Stimulated activated naive B cell treated with anti-CD40 and anti-IgM and Interleukin-4, amounts not matched to agents 10 μg/mL and 1 μg/mL and 100 μg/mL, for 72 hours (primary cell): ENCODE results near the gene NET1.
A peak's percentile ranks its signal among the peaks of the same experiment; 100 is the strongest.

Experiments used
- ATAC-seq, 2 donors: fragments of 150-1000 bp; cut with Tn5 transposase; replicated peaks; 2 replicates each; pipeline ENCODE4 v1.10.0; 2021; ENCODE audit warnings: moderate library complexity in 1 of 2
- DNase-seq: peaks from one replicate; pipeline ENCODE4 v3.0.0; 2021
- H3K27ac Mint-ChIP-seq: one replicate; pipeline ENCODE4 v1.8.0; 2022; ENCODE audit warnings: mild to moderate bottlenecking, mixed read lengths
- H3K27me3 Mint-ChIP-seq, 2 donors: one replicate each; pipeline ENCODE4 v1.8.0; 2022; ENCODE audit warnings: mixed read lengths in 2 of 2
- H3K36me3 Mint-ChIP-seq, 2 donors: one replicate each; pipeline ENCODE4 v1.8.0; 2022; ENCODE audit warnings: mixed read lengths in 2 of 2, mild to moderate bottlenecking in 1 of 2
- H3K4me1 Mint-ChIP-seq, 2 donors: one replicate each; pipeline ENCODE4 v1.8.0; 2022; ENCODE audit warnings: mixed read lengths in 2 of 2, mild to moderate bottlenecking in 1 of 2
- H3K4me3 Mint-ChIP-seq, 2 donors: one replicate each; pipeline ENCODE4 v1.8.0; 2022; ENCODE audit warnings: mild to moderate bottlenecking in 2 of 2, mixed read lengths in 2 of 2, moderate library complexity in 1 of 2
- H3K9me3 Mint-ChIP-seq, 2 donors: one replicate each; pipeline ENCODE4 v1.8.0; 2022; ENCODE audit warnings: mixed read lengths in 2 of 2, mild to moderate bottlenecking in 1 of 2

The NET1 gene

DNA sequence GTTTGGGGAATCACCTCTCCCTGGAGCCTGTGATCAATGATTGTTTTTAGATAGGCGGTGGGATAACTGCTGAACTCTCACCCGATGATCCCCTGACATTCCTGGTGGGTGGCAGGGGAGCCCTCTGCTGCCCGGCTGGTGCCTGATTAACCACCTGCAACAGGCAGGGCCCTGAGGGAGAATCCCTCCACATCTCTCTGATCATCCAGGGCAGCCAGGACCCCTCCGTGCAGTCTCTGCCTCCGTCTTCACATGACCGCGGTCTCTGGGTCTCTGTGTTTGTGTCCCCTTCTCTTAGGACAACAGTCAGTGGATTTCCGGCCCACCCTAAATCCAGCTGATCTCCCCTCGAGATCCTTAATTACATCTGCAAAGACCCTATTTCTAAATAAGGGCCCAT lies 69.7 kb downstream of the NET1 start:
- ATAC-seq (no peak), DNase-seq (no peak)
- H3K27ac Mint-ChIP-seq = no peak overlapping the region
- no peak overlapping the region for H3K4me3 Mint-ChIP-seq
- peaks cover 0 to 10% of the 10 kb centered on the region in 2 donors for H3K27me3 Mint-ChIP-seq
- H3K9me3 Mint-ChIP-seq = no peaks in the 10 kb centered on the region
- no peaks in the 10 kb centered on the region for H3K36me3 Mint-ChIP-seq
- H3K4me1 Mint-ChIP-seq = peaks cover 10 to 16% of the 10 kb centered on the region in 2 donors

DNA sequence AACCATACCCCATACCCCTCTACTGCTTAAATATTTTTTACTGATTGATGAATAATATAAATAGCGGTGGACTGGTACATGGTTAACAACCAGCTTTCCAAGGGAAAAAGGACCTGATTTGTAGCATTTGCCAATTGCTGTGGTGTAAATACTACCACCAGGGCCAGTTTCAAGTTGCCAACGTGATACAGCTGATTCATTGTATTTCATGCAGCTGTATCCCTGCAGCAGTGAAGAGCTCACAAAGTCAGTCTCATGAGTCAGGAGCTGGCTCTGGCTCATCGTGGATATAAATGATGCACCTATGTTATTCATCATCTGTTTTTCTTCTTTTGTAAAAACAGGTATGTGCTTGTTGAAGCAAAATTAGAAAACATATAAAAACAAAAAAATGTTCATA lies 71.8 kb downstream of the NET1 start:
- ATAC-seq (no peak), DNase-seq (no peak)
- Mint-ChIP-seq H3K27ac (no peak overlapping the region), H3K4me1 (peaks cover 10 to 19% of the 10 kb centered on the region in 2 donors), H3K36me3 (no peaks in the 10 kb centered on the region), H3K9me3 (no peaks in the 10 kb centered on the region), H3K27me3 (peaks cover 0 to 19% of the 10 kb centered on the region in 2 donors), H3K4me3 (no peak overlapping the region)

DNA sequence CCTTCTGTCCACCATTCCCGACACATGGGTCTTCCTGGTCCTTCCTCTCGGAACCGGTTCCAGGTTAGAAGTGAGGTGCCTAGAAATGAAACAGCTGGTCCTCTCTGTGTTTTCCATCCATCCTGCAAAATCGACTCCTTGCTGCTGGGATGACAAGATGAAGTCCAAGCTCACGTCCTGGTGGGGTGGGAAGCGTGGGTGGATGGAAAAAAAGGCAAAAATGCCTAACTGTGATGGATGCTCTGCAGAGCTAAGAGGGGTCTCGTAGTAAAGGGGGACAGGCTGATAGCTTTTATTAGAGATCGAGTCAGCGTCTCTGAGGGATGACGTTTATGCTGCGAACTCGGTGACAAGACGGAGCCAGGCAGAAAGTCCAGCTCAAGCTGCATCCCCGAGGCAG lies 72.9 kb downstream of the NET1 start:
- Mint-ChIP-seq H3K4me1 (peaks cover 4 to 14% of the 10 kb centered on the region in 2 donors), H3K27ac (no peak overlapping the region), H3K4me3 (no peak overlapping the region), H3K36me3 (no peaks in the 10 kb centered on the region), H3K27me3 (peaks cover 0 to 19% of the 10 kb centered on the region in 2 donors), H3K9me3 (no peaks in the 10 kb centered on the region)
- DNase-seq (no peak), ATAC-seq (no peak)

DNA sequence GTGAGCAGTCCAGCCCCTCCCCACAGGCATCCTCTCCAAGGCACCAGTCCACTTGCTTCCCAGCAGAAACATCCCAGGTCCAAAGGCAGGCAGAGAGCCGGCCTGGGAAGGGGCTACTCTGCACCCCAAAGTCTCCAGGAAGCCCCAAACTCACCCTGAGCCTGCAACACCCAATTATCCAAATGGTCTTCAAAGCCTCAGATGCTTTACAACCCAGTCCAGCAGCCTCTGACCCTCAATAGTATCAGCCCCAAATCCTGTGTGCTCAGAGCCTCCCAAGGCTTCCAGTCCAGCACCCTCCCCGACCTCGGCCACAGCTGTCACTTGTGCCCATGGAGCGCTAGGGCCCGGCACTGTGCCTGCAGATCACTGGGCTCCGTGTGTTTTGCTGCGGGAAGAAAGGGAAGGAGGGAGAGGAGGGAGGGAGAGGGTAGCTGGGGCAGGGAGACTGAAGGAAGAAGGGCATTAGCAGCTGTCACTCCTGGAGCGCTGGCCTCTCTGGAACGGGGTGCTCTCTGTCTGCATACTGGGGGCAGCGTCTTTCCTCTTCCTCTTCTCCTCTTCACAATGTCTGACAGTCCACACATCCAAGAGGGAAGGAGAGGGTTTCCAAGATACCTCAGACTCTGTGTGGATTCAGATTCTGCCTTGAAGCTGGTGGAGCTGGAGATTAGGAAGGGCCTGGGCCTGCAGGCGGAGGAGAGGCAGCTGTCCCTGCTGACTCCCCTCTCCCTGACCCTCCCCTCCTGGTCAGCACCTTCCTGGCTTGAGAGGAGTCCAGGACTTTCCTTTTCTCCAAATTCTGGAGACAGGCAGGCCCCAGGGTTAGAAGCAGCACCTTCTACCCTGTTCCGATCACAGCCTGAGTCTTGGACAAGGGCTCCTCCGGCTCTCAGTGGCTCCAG lies 73.8 kb downstream of the NET1 start:
- H3K27me3 Mint-ChIP-seq = peaks cover 0 to 19% of the 10 kb centered on the region in 2 donors
- H3K27ac Mint-ChIP-seq = no peak overlapping the region
- no peaks in the 10 kb centered on the region for H3K9me3 Mint-ChIP-seq
- DNase-seq = no peak
- ATAC-seq = no peak
- no peaks in the 10 kb centered on the region for H3K36me3 Mint-ChIP-seq
- H3K4me3 Mint-ChIP-seq = no peak overlapping the region
- peaks cover 8 to 20% of the 10 kb centered on the region in 2 donors for H3K4me1 Mint-ChIP-seq

DNA sequence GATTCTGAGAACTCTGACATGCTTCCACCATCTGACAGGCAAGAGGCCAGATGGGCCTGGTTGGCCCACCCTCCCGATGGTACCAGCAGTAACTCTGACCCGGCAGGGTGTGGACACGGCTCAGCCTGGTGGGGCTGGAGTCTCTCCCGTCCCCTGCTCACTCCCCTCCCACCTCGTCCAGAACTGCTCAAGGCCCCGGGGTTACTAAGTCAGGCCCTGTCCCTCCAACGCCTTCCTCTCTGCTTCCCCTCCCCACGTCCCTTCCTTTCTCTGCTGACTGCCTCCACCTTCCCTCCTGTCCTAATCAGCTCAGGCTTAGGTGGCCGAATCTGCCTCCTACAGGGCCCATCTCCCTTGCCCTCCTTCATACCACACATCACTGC lies 74.5 kb downstream of the NET1 start:
- Mint-ChIP-seq H3K36me3 (no peaks in the 10 kb centered on the region), H3K9me3 (no peaks in the 10 kb centered on the region), H3K4me3 (no peak overlapping the region), H3K4me1 (peaks cover 14 to 26% of the 10 kb centered on the region in 2 donors), H3K27ac (no peak overlapping the region), H3K27me3 (peaks cover 0 to 19% of the 10 kb centered on the region in 2 donors)
- no peak for ATAC-seq
- no peak for DNase-seq

DNA sequence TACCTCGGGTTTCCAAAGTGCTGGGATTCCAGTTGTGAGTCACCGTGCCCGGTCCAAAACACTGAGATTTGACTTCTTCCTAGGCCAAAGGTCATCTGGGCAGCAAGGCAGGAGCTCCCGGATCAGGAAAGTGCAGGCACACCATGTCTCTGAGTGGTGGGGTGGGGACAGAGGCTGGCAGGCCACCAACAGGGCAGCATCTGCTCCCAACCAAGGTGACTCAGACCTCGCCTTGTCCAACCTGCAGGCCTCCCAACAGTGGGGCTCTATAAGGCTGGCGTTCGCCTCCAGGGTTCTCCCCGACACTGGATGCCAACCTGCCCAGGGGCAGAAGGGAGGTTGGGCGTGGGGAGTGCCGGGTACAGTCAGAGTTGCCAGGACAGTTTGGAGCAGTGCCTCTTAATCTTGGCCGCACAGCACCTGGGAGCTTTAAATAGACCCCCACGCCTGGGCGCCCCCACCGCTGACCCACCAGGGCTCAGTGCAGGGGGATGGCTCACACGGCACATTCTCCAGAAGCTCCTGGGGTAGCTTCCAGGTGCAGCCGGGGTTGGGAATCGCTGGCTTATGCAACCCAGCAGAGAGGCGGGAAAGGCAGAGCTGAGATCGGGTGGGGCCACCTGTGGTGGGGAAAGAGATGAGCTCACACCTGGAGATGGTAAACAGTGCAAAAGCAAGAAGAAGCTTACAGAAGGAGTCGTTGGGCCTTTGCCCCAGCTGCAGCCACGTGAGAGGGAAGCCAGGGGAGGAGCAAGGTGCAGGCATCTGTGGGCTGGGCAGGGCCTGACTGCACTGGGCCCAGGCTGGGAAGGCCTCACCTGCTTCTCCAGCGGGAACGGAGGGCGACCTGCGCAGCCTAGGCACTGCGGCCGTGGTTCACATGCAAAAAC lies 76.2 kb downstream of the NET1 start:
- Mint-ChIP-seq H3K27me3 (peaks cover 0 to 15% of the 10 kb centered on the region in 2 donors), H3K27ac (no peak overlapping the region), H3K9me3 (peaks cover 4 to 8% of the 10 kb centered on the region in 2 donors), H3K36me3 (peaks cover 2 to 4% of the 10 kb centered on the region in 2 donors), H3K4me1 (peaks cover 14 to 26% of the 10 kb centered on the region in 2 donors), H3K4me3 (no peak overlapping the region)
- ATAC-seq (no peak), DNase-seq (no peak)

DNA sequence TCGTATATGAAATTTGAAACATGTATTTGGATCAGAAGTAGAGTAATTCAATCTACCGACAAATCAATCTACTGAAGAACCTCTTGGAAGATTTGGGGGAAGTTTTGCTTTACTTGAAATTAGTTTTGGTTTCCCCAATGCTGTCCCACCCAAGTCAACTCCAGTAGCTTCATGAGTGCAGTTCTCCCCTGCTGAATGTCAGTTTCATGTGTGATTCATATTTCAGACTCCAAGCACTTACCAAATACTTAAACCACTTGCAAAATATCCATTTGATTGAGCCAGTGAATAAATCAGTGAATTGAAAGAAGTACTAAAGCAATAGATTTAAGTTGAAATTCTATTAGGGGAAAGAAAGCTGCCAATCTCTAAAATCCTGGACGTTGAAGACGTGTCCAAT lies 77.7 kb downstream of the NET1 start:
- H3K4me3 Mint-ChIP-seq = no peak overlapping the region

DNA sequence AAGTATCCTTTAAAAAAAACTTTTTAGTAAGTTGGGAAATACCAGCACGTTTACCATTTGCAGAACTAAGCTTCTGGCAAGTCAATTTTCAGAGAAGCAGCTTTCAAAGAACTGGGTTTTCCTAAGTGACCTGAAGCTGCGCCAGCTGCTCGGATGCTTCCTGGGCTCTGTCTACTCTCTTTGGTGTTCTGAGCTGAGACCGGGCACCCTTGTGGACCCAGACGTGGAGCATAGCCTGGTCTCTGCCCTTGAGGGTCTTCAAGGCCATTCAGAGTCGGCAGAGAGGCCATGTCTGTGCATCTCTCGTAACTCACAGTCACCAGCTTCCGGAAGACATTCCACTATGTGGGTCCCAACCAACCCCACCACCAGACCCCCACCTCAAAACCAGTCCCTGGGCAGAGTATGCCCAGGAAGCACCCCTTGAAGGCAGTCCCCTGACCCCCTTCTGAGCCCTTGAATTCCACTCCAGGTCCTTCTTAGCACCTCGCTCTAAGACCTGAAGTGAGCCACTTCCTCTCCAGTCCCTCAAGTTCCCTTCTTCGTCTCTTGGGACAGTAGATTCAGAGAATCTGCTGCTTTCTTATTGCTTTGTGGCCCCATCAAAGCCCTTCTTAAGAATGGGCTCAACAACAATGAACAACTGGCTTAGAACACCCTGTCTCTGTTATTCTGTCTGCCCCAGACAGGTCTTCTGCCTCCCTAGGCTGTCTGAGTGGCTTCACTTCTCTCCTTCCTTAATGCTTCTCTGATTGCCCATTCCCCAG lies 78.5 kb downstream of the NET1 start:
- Mint-ChIP-seq H3K4me3 (peak overlapping the region in 1 of 2 donors; percentile 43), H3K36me3 (peaks cover 2 to 4% of the 10 kb centered on the region in 2 donors), H3K27me3 (peaks cover 0 to 15% of the 10 kb centered on the region in 2 donors), H3K4me1 (peaks cover 14 to 26% of the 10 kb centered on the region in 2 donors), H3K9me3 (peaks cover 4 to 8% of the 10 kb centered on the region in 2 donors), H3K27ac (no peak overlapping the region)
- ATAC-seq = peak; percentile 84 to 90
- no peak for DNase-seq

More for the DNA sequence above, 77.7 kb downstream of the NET1 start:
- no peak overlapping the region for H3K27ac Mint-ChIP-seq
- H3K9me3 Mint-ChIP-seq = peaks cover 4 to 8% of the 10 kb centered on the region in 2 donors
- ATAC-seq (peak in 1 of 2 donors; percentile 51), DNase-seq (no peak)
- H3K27me3 Mint-ChIP-seq = peaks cover 0 to 15% of the 10 kb centered on the region in 2 donors
- peaks cover 2 to 4% of the 10 kb centered on the region in 2 donors for H3K36me3 Mint-ChIP-seq
- H3K4me1 Mint-ChIP-seq = peaks cover 14 to 26% of the 10 kb centered on the region in 2 donors

DNA sequence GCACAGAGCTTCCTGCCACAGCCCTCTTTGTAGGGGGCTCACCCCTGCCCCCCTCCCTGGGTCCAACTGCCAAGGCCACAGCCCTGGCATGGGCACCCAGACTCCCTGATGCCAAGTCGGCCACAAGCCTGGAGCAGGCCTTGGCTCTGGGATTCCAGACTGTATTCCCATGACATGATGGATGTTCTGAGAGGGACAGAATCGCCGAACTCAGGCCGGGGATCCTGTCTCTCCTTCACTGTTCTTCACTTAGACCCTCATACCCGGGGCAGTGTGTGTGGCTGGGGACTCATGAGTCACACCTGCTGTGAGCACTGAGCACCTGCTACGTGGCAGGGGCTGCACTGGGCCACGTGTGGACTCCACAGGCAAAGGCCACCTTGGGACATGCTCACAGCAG lies 79.1 kb downstream of the NET1 start:
- Mint-ChIP-seq H3K27ac (no peak overlapping the region), H3K27me3 (peaks cover 0 to 11% of the 10 kb centered on the region in 2 donors), H3K36me3 (peaks cover 2 to 4% of the 10 kb centered on the region in 2 donors), H3K4me1 (peaks cover 14 to 26% of the 10 kb centered on the region in 2 donors), H3K9me3 (peaks cover 4 to 8% of the 10 kb centered on the region in 2 donors), H3K4me3 (peak overlapping the region in 1 of 2 donors; percentile 43)
- DNase-seq (no peak), ATAC-seq (no peak)

DNA sequence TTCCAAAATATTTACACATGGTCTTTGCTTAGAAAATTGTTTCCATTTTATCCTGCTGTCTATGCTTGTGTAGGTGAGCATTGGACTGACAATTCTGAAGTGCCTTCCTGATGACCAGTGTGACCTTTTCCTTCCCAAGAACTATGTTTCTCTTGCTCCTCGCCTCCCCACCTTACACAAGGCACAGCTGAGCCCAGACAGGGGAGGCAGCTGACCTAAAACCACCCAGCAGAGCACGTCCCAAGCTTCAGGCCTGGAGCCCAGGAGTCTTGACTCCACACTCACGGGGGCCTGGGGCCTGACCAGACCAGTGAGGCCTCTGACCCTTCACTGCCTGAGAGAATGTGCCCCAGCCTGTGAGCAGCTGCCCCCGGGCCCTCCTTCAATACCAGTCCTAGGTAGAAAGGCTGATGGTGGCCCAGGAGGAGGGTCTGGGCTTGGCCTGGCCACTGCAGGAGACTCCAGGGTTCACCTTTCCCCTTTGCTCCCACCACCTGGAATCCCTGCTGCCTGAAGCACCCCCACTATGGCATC lies 80.0 kb downstream of the NET1 start:
- Mint-ChIP-seq H3K36me3 (peaks cover 2 to 4% of the 10 kb centered on the region in 2 donors), H3K27ac (no peak overlapping the region), H3K27me3 (peaks cover 0 to 7% of the 10 kb centered on the region in 2 donors), H3K9me3 (peaks cover 4 to 8% of the 10 kb centered on the region in 2 donors), H3K4me1 (peaks cover 14 to 26% of the 10 kb centered on the region in 2 donors), H3K4me3 (no peak overlapping the region)
- no peak for DNase-seq
- ATAC-seq = no peak

DNA sequence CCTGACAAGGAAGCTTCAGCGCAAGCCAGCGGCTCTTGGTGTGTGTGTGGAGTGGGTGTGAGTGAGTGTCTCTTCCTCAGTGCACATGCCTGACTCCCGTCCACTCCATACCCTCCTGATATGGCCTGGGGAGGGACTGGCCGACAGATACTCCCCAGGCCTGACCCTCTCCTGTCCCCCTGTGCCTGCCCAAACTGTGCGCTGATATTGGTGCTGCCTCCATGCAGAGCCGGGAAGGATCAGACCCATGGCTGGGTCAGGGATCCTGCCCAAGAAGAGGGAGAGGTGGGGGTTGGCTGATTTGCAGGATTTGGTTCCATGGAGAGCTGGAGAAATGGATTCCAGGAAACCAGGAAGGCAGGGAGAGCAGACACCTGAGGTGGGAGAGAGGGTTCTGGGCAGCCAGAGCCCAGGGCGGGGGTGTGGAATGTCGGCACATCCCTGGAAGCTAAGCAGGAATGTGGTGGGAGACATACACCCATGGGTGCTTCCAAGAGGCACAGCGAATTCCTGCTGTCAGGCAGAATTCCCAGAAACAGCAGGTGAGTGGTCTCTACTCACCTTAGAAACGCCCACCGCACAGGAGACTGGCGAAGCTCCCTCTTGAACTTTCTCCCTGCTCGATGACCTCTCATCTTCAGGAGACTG lies 80.7 kb downstream of the NET1 start:
- H3K27ac Mint-ChIP-seq = no peak overlapping the region

DNA sequence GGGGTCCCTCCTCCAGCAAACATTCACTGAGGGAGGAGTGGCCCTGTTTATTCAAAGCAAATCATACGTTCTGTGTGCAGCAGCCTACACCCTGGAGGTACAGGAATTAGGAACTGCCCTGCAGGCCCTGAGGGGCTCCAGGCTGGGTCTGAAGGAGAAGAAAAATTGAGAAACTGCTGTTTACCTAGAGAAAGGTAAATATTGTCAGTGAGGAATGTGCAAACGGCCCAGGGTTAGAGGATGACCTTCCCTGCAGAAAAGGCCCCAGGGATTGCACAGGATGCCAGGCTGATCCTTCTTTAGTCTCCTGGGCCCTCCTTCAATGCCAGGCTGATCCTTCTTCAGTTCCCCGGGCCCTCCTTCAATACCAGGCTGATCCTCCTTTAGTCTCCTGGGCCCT lies 81.3 kb downstream of the NET1 start:
- no peak overlapping the region for H3K4me3 Mint-ChIP-seq
- peaks cover 4 to 8% of the 10 kb centered on the region in 2 donors for H3K9me3 Mint-ChIP-seq
- H3K27ac Mint-ChIP-seq = no peak overlapping the region
- ATAC-seq (no peak), DNase-seq (no peak)
- peaks cover 2 to 4% of the 10 kb centered on the region in 2 donors for H3K36me3 Mint-ChIP-seq
- peaks cover 14 to 23% of the 10 kb centered on the region in 2 donors for H3K4me1 Mint-ChIP-seq
- H3K27me3 Mint-ChIP-seq = peaks cover 0 to 1% of the 10 kb centered on the region in 2 donors

More for the DNA sequence above, 80.7 kb downstream of the NET1 start:
- peaks cover 2 to 4% of the 10 kb centered on the region in 2 donors for H3K36me3 Mint-ChIP-seq
- peaks cover 14 to 26% of the 10 kb centered on the region in 2 donors for H3K4me1 Mint-ChIP-seq
- no peak for ATAC-seq
- H3K4me3 Mint-ChIP-seq = no peak overlapping the region
- DNase-seq = no peak
- peaks cover 4 to 8% of the 10 kb centered on the region in 2 donors for H3K9me3 Mint-ChIP-seq
- peaks cover 0 to 4% of the 10 kb centered on the region in 2 donors for H3K27me3 Mint-ChIP-seq

DNA sequence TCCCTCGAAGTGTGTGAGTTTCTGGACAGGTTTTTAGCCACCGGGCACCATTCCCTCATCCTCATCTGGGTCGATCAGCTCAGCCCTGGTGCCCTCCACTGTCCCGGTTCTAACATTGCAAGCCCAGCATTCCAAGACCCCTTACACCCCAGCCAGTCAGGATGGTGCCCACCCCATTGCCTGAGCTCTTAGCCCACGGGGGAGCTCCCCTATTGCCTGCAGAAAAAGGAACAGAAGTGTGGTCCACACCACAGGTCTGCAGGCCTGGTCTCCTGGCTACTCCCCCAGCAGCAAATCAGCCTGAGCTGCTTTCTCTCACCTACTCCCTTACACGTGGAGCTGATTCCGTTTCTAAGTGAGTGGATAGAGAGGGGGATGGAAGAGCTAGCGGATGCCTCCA lies 82.3 kb downstream of the NET1 start:
- DNase-seq (no peak), ATAC-seq (no peak)
- H3K4me1 Mint-ChIP-seq = peaks cover 14 to 22% of the 10 kb centered on the region in 2 donors
- no peak overlapping the region for H3K27ac Mint-ChIP-seq
- H3K27me3 Mint-ChIP-seq = no peaks in the 10 kb centered on the region
- H3K9me3 Mint-ChIP-seq = peaks cover 4 to 8% of the 10 kb centered on the region in 2 donors
- H3K4me3 Mint-ChIP-seq = no peak overlapping the region
- H3K36me3 Mint-ChIP-seq = peaks cover 2 to 4% of the 10 kb centered on the region in 2 donors
